Osteocyte (in vitro differentiated cells): Measurements from ENCODE around the gene TMEM72. TPM values are rescaled to one million over a fixed set of nuclear protein-coding genes. Genes with fewer than 3 reads are reported as not detected.
A peak's percentile ranks its signal among the peaks of the same experiment; 100 is the strongest.

Experiments
- DNase-seq: peaks from one replicate; pipeline ENCODE4 v3.0.0; 2021; ENCODE audit warnings: mixed read lengths; ENCODE audit not compliant: unreplicated experiment; ENCODE audit errors: extremely low spot score
- H3K27ac Mint-ChIP-seq: one replicate; pipeline ENCODE4 v1.8.0; 2021; ENCODE audit warnings: mild to moderate bottlenecking, mixed read lengths; ENCODE audit not compliant: unreplicated experiment
- H3K27me3 Mint-ChIP-seq: one replicate; pipeline ENCODE4 v1.8.0; 2021; ENCODE audit warnings: mixed read lengths; ENCODE audit not compliant: unreplicated experiment
- H3K36me3 Mint-ChIP-seq: one replicate; pipeline ENCODE4 v1.8.0; 2021; ENCODE audit warnings: mixed read lengths; ENCODE audit not compliant: unreplicated experiment
- H3K4me1 Mint-ChIP-seq: one replicate; pipeline ENCODE4 v1.8.0; 2021; ENCODE audit warnings: mixed read lengths; ENCODE audit not compliant: unreplicated experiment
- H3K4me3 Mint-ChIP-seq: one replicate; pipeline ENCODE4 v1.8.0; 2021; ENCODE audit warnings: mild to moderate bottlenecking, moderate library complexity, mixed read lengths; ENCODE audit not compliant: unreplicated experiment
- H3K9me3 Mint-ChIP-seq: one replicate; pipeline ENCODE4 v1.8.0; 2021; ENCODE audit warnings: mixed read lengths; ENCODE audit not compliant: unreplicated experiment
- CTCF ChIP-seq: fragments of 200-600 bp; sonication (generic); IDR thresholded peaks from 2 replicates; pipeline ENCODE4 v1.5.0; 2021; ENCODE audit warnings: antibody characterized with exemption, mild to moderate bottlenecking, moderate library complexity
- total RNA-seq: library from RNA; stranded (reverse); gene quantifications from 2 replicates; pipeline ENCODE4 v1.2.1, GENCODE V29; 2021

Gene TMEM72
- total RNA-seq, 1 donor from 2014 or later = not detected

GRCh38 chr10:44971935-44972757 lies 61.0 kb downstream of the TMEM72 start:
- Mint-ChIP-seq H3K4me1 (peaks cover 45% of the 10 kb centered on the region), H3K27me3 (no peaks in the 10 kb centered on the region), H3K4me3 (no peak overlapping the region), H3K9me3 (no peaks in the 10 kb centered on the region), H3K27ac (no peak overlapping the region), H3K36me3 (peaks cover 7% of the 10 kb centered on the region)
- TF ChIP-seq CTCF = no peak
- no peak for DNase-seq

GRCh38 chr10:44972874-44973306 lies 61.8 kb downstream of the TMEM72 start:
- peaks cover 41% of the 10 kb centered on the region for H3K4me1 Mint-ChIP-seq
- H3K4me3 Mint-ChIP-seq = no peak overlapping the region
- H3K9me3 Mint-ChIP-seq = no peaks in the 10 kb centered on the region
- DNase-seq = no peak
- H3K27ac Mint-ChIP-seq = no peak overlapping the region
- no peaks in the 10 kb centered on the region for H3K27me3 Mint-ChIP-seq
- peaks cover 7% of the 10 kb centered on the region for H3K36me3 Mint-ChIP-seq
- no peak for TF ChIP-seq CTCF

GRCh38 chr10:44973323-44974081 lies 62.4 kb downstream of the TMEM72 start:
- TF ChIP-seq CTCF = no peak
- Mint-ChIP-seq H3K27ac (no peak overlapping the region), H3K36me3 (peaks cover 7% of the 10 kb centered on the region), H3K4me1 (peaks cover 42% of the 10 kb centered on the region), H3K4me3 (no peak overlapping the region), H3K9me3 (no peaks in the 10 kb centered on the region), H3K27me3 (no peaks in the 10 kb centered on the region)
- DNase-seq = no peak

GRCh38 chr10:44974082-44974627 lies 63.0 kb downstream of the TMEM72 start:
- Mint-ChIP-seq H3K4me3 (no peak overlapping the region), H3K36me3 (peaks cover 7% of the 10 kb centered on the region), H3K4me1 (peaks cover 48% of the 10 kb centered on the region), H3K27ac (peak overlapping the region; percentile 57), H3K27me3 (no peaks in the 10 kb centered on the region), H3K9me3 (no peaks in the 10 kb centered on the region)
- TF ChIP-seq CTCF = no peak
- DNase-seq = no peak
